NB4 (cell line): ENCODE data around the gene EDC3.

Source experiments
- MYC ChIP-seq: IDR thresholded peaks from 2 replicates; pipeline ENCODE4 v1.6.1; 2011; ENCODE audit warnings: low read depth, low read length
- POLR2A ChIP-seq: IDR thresholded peaks from 2 replicates; pipeline ENCODE4 v1.6.1; 2011; ENCODE audit warnings: mild to moderate bottlenecking; ENCODE audit not compliant: insufficient read length; ENCODE audit errors: extremely low read depth
- TF ChIP-seq, protein P1 (sequence below): IDR thresholded peaks from one replicate; pipeline ENCODE4 v1.5.1; 2012; ENCODE audit warnings: low read depth, low read length

DNA sequence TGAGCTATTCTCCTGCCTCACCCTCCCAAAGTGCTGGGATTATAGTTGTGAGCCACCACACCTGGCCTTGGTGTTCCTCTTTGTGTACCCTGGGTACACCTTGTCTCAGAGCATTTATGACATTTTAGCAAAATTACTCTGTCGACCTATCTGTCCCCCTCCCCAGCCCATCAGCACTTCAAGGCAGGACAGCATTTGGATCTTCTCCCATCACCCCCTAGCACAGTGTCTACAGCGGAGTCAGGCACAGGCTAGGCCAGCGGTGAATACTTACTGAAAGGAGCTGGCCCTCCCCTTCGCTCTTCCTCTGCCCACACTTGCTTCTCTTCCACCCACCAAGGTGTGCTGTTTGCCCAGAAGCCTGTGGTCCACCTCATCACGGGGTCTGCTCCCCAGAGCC, 100.6 kb downstream of the EDC3 start:
- TF ChIP-seq POLR2A (no peak), MYC (no peak)
- TF ChIP-seq, protein P1, sequence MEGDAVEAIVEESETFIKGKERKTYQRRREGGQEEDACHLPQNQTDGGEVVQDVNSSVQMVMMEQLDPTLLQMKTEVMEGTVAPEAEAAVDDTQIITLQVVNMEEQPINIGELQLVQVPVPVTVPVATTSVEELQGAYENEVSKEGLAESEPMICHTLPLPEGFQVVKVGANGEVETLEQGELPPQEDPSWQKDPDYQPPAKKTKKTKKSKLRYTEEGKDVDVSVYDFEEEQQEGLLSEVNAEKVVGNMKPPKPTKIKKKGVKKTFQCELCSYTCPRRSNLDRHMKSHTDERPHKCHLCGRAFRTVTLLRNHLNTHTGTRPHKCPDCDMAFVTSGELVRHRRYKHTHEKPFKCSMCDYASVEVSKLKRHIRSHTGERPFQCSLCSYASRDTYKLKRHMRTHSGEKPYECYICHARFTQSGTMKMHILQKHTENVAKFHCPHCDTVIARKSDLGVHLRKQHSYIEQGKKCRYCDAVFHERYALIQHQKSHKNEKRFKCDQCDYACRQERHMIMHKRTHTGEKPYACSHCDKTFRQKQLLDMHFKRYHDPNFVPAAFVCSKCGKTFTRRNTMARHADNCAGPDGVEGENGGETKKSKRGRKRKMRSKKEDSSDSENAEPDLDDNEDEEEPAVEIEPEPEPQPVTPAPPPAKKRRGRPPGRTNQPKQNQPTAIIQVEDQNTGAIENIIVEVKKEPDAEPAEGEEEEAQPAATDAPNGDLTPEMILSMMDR, result no peak
